GM10266 (cell line): ENCODE results near the gene RIN1.
"Not testable (repeated sequence)": the region's sequence is repeated elsewhere in the genome, so short reads cannot be mapped to it uniquely, and the experiment has no call there.

ENCODE experiments used
- DNase-seq: peaks from one replicate; pipeline ENCODE4 v3.0.0; 2012; ENCODE audit errors: extremely low spot score
- TF ChIP-seq, protein P1 (sequence below): IDR thresholded peaks from 2 replicates; pipeline ENCODE4 v1.5.1; 2012; ENCODE audit warnings: mild to moderate bottlenecking, low read depth; ENCODE audit not compliant: control insufficient read depth, insufficient read depth; ENCODE audit errors: missing control alignments

The RIN1 gene

GRCh38 chr11:66363187-66363601, 27.0 kb upstream of the RIN1 start:
- TF ChIP-seq, protein P1, sequence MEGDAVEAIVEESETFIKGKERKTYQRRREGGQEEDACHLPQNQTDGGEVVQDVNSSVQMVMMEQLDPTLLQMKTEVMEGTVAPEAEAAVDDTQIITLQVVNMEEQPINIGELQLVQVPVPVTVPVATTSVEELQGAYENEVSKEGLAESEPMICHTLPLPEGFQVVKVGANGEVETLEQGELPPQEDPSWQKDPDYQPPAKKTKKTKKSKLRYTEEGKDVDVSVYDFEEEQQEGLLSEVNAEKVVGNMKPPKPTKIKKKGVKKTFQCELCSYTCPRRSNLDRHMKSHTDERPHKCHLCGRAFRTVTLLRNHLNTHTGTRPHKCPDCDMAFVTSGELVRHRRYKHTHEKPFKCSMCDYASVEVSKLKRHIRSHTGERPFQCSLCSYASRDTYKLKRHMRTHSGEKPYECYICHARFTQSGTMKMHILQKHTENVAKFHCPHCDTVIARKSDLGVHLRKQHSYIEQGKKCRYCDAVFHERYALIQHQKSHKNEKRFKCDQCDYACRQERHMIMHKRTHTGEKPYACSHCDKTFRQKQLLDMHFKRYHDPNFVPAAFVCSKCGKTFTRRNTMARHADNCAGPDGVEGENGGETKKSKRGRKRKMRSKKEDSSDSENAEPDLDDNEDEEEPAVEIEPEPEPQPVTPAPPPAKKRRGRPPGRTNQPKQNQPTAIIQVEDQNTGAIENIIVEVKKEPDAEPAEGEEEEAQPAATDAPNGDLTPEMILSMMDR: no peak

GRCh38 chr11:66362481-66363147, 26.4 kb upstream of the RIN1 start:
- TF ChIP-seq, protein P1: no peak
- no peak for DNase-seq

More at GRCh38 chr11:66363187-66363601, 27.0 kb upstream of the RIN1 start:
- no peak for DNase-seq

DNA sequence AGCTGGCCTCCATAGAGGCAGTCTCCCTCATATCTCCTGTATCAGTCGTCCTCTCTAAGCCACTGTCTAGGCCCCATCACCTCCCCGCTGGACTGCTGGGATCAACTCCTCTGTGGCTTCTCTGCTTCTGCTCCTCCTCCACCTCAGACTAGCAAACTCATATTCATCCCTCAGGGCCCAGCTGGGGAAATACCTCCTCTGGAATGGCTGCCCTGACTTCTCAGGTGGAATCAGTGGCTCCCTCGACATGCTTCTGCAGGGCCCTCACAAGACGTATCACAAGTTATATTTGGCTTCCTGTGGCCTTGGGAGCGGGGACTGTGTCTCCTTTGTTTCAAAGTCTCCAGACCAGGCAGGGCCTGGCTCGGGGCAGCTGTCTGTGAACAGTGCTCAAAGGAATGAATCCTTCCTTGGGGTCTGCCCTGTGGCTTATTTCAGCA, 25.3 kb upstream of the RIN1 start:
- TF ChIP-seq, protein P1: no peak
- no peak for DNase-seq

GRCh38 chr11:66360406-66361073, 24.3 kb upstream of the RIN1 start:
- TF ChIP-seq, protein P1: no peak
- no peak for DNase-seq

- DNase-seq: no peak
- TF ChIP-seq, protein P1: no peak
Measured at GRCh38 chr11:66359662-66360087, 23.4 kb upstream of the RIN1 start.

GRCh38 chr11:66350560-66351235, 14.5 kb upstream of the RIN1 start:
- DNase-seq: not testable (repeated sequence)

DNA sequence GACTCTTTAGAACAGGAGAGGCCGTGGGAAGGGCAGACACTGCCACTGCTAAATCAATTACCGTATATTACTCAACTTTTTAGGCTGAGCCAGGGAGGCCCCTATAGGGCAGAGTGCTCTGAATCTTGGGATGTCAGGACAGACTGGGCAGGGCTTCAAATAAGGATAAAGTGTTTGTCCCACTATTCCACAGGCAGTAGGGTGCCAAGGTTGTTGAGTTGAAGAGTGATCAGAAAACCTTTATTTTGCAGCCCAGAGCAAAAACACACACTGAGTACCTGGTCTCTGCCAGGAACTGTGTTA, 12.8 kb upstream of the RIN1 start:
- TF ChIP-seq, protein P1: no peak
- DNase-seq: no peak
